GM23248 (cell line): Measurements from ENCODE around the gene MGAT5. TPM values are rescaled to one million over a fixed set of nuclear protein-coding genes. Genes with fewer than 3 reads are reported as not detected.

ENCODE experiments used
- DNase-seq: peaks from one replicate; pipeline ENCODE4 v3.0.0-alpha.2; 2015
- H2AFZ ChIP-seq: fragments of 200-600 bp; sonication (generic); 2 replicates; pipeline ENCODE4 v1.6.1; 2016; ENCODE audit warnings: antibody characterized with exemption
- H3F3A ChIP-seq: fragments of 200-600 bp; sonication (generic); 2 replicates; pipeline ENCODE4 v1.6.1; 2016; ENCODE audit warnings: mild to moderate bottlenecking, antibody characterized with exemption, mixed run types; ENCODE audit not compliant: insufficient read depth
- H3K27ac ChIP-seq: fragments of 200-600 bp; sonication (generic); 2 replicates; pipeline ENCODE4 v1.5.1; 2016; ENCODE audit warnings: mild to moderate bottlenecking
- H3K27me3 ChIP-seq: fragments of 200-600 bp; sonication (generic); replicated peaks from 2 replicates; pipeline ENCODE4 v1.6.1; 2016; ENCODE audit warnings: mild to moderate bottlenecking; ENCODE audit not compliant: insufficient read depth
- H3K36me3 ChIP-seq: fragments of 200-600 bp; sonication (generic); 2 replicates; pipeline ENCODE4 v1.6.1; 2016; ENCODE audit warnings: low read depth, mild to moderate bottlenecking
- H3K4me1 ChIP-seq: fragments of 200-600 bp; sonication (generic); 2 replicates; pipeline ENCODE4 v1.6.1; 2016; ENCODE audit warnings: mild to moderate bottlenecking; ENCODE audit not compliant: insufficient read depth
- H3K4me2 ChIP-seq: fragments of 200-600 bp; sonication (generic); one replicate; pipeline ENCODE4 v1.6.1; 2016; ENCODE audit warnings: mild to moderate bottlenecking; ENCODE audit not compliant: unreplicated experiment
- H3K4me3 ChIP-seq: fragments of 200-600 bp; sonication (generic); 2 replicates; pipeline ENCODE4 v1.5.1; 2016; ENCODE audit warnings: mild to moderate bottlenecking
- H3K79me2 ChIP-seq: fragments of 200-600 bp; sonication (generic); 2 replicates; pipeline ENCODE4 v1.6.1; 2016; ENCODE audit warnings: mild to moderate bottlenecking; ENCODE audit not compliant: insufficient read depth
- H3K9ac ChIP-seq: fragments of 200-600 bp; sonication (generic); 2 replicates; pipeline ENCODE4 v1.6.1; 2016; ENCODE audit warnings: mild to moderate bottlenecking
- H3K9me2 ChIP-seq: fragments of 200-600 bp; sonication (generic); 2 replicates; pipeline ENCODE4 v1.6.1; 2016; ENCODE audit warnings: mixed run types, mild to moderate bottlenecking, moderate library complexity; ENCODE audit not compliant: insufficient read depth
- H3K9me3 ChIP-seq: fragments of 200-600 bp; sonication (generic); one replicate; pipeline ENCODE4 v1.6.1; 2017; ENCODE audit warnings: low read depth
- H4K20me1 ChIP-seq: fragments of 200-600 bp; sonication (generic); 2 replicates; pipeline ENCODE4 v1.6.0; 2016; ENCODE audit not compliant: insufficient read depth
- EZH2 ChIP-seq: fragments of 200-600 bp; sonication (generic); IDR thresholded peaks from 2 replicates; pipeline ENCODE4 v1.6.1; 2018; ENCODE audit warnings: antibody characterized with exemption, mild to moderate bottlenecking; ENCODE audit not compliant: insufficient read depth, poor library complexity, severe bottlenecking
- EZH2phosphoT487 ChIP-seq: fragments of 200-600 bp; sonication (generic); IDR thresholded peaks from 2 replicates; pipeline ENCODE4 v1.6.1; 2018; ENCODE audit warnings: antibody characterized with exemption, moderate library complexity, mild to moderate bottlenecking, low read depth; ENCODE audit not compliant: insufficient read depth
- WGBS, 2 experiments: methylation state at CpG; one replicate each; pipeline ENCODE4 v1.1.6; 2015 to 2017; ENCODE audit warnings: low lambda C conversion rate in 2 of 2, low coverage in 1 of 2; ENCODE audit errors: missing lambda C conversion rate in 2 of 2; 5-methylcytosine and 5-hydroxymethylcytosine counted together
- in situ Hi-C: fragments of 300-500 bp; cut with MboI; formaldehyde crosslinking; loops from 2 replicates; pipeline ENCODE4 v1.15.0; 2020
- polyA plus RNA-seq: library from polyadenylated mRNA; unstranded; fragments of >200 nt; fragmentation: Nextera tagmentation; extraction: Ambion mirVana; gene quantifications from 2 replicates; pipeline ENCODE4 v1.2.1, GENCODE V29; 2016
- total RNA-seq: library from RNA; depleted of rRNA; stranded (reverse); fragments of >200 nt; shearing (Covaris generic); gene quantifications from 2 replicates; pipeline ENCODE4 v1.2.3, GENCODE V29; 2014

MGAT5 gene
- total and polyA plus RNA-seq, 2 experiments from 2014 or later: 1.8 to 15.9 TPM

- Histone ChIP-seq H3K79me2 (no peaks in the 10 kb centered on the region), H3K4me1 (no peaks in the 10 kb centered on the region), H3K9ac (no peak overlapping the region), H3K27me3 (no peaks in the 10 kb centered on the region), H4K20me1 (no peaks in the 10 kb centered on the region), H3K4me3 (no peak overlapping the region), H3K4me2 (no peak overlapping the region), H3F3A (no peaks in the 10 kb centered on the region), H3K36me3 (no peaks in the 10 kb centered on the region), H3K27ac (no peak overlapping the region), H3K9me2 (no peaks in the 10 kb centered on the region), H3K9me3 (no peaks in the 10 kb centered on the region), H2AFZ (no peak overlapping the region)
- no peak for TF ChIP-seq EZH2
- no peak for TF ChIP-seq EZH2phosphoT487
- 94 to 95% methylated on average over 1 of the region's 1 CpG for WGBS, 2 experiments
- DNase-seq: no peak
- in situ Hi-C loops: no loop called here
Measured at GRCh38 chr2:134362740-134363139, 108.9 kb downstream of the MGAT5 start.

DNA sequence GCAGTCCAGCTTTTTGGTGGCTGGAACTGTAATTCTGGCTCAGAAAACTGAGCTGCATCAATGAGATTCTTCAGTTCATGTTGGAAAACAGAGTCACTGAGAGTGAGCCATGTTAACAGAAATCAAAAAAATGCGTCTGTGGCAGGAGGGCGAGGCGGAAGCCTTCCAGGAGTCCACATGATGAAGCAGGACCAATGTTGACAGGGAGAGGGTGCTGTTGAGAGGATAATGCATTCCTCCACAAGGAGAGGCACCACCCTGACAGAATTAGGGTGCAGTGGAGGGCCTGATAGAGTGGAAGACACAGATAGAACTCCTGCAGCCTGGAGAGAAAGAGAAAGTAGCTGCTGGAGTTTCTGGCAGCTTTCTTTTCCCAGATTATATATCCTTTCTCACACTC is 111.5 kb downstream of the MGAT5 start:
- H3K79me2 ChIP-seq: no peaks in the 10 kb centered on the region
- no peak for TF ChIP-seq EZH2
- TF ChIP-seq EZH2phosphoT487: no peak
- H3K4me1 ChIP-seq: no peaks in the 10 kb centered on the region
- in situ Hi-C loops: no loop called here
- no peak overlapping the region for H3K4me2 ChIP-seq
- H3K4me3 ChIP-seq: no peak overlapping the region
- no peaks in the 10 kb centered on the region for H3K27me3 ChIP-seq
- H3K9me2 ChIP-seq: no peaks in the 10 kb centered on the region
- no peak overlapping the region for H2AFZ ChIP-seq
- DNase-seq: peak; percentile 9
- no peaks in the 10 kb centered on the region for H4K20me1 ChIP-seq
- H3K27ac ChIP-seq: no peak overlapping the region
- no peak overlapping the region for H3K9ac ChIP-seq
- H3F3A ChIP-seq: peaks cover 6% of the 10 kb centered on the region; the same call in 1 of the 2 replicates
- H3K9me3 ChIP-seq: no peaks in the 10 kb centered on the region
- 91 to 98% methylated on average over 3 of the region's 3 CpGs for WGBS, 2 experiments
- no peaks in the 10 kb centered on the region for H3K36me3 ChIP-seq

GRCh38 chr2:134366359-134366758 is 112.5 kb downstream of the MGAT5 start:
- no peaks in the 10 kb centered on the region for H3K79me2 ChIP-seq
- H3K27me3 ChIP-seq: no peaks in the 10 kb centered on the region
- H3F3A ChIP-seq: peaks cover 6% of the 10 kb centered on the region; the same call in 1 of the 2 replicates
- H3K27ac ChIP-seq: no peak overlapping the region
- WGBS, 2 experiments: 96 to 97% methylated on average over 6 of the region's 6 CpGs
- peaks cover 7% of the 10 kb centered on the region for H3K4me1 ChIP-seq
- H3K36me3 ChIP-seq: no peaks in the 10 kb centered on the region
- H3K4me2 ChIP-seq: no peak overlapping the region
- H2AFZ ChIP-seq: no peak overlapping the region
- no peak overlapping the region for H3K4me3 ChIP-seq
- H3K9me3 ChIP-seq: no peaks in the 10 kb centered on the region
- TF ChIP-seq EZH2phosphoT487: no peak
- no peak for TF ChIP-seq EZH2
- no peaks in the 10 kb centered on the region for H3K9me2 ChIP-seq
- no peak overlapping the region for H3K9ac ChIP-seq
- DNase-seq: no peak
- no peaks in the 10 kb centered on the region for H4K20me1 ChIP-seq
- in situ Hi-C loops: no loop called here

DNA sequence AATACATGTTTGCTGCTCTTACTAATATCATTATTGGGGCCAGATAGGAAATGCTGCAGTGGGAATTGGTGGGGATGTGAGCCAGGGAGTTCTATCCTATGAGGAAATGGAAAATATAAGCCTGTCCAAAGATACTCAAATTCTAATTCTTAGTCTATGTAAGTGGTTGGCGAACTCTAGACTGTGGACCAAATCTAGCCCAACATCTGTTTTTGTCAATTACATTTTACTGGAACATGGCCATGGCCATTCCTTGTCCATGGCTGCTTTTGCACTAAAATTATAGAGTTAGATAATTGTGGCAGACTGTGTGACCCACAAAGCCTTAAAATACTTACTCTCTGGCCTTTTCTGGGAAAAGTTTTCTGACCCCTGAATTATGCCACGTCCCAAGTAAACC is 113.3 kb downstream of the MGAT5 start:
- no peaks in the 10 kb centered on the region for H3K9me3 ChIP-seq
- no peak overlapping the region for H2AFZ ChIP-seq
- no peaks in the 10 kb centered on the region for H4K20me1 ChIP-seq
- in situ Hi-C loops: no loop called here
- H3K4me2 ChIP-seq: no peak overlapping the region
- H3K79me2 ChIP-seq: no peaks in the 10 kb centered on the region
- H3F3A ChIP-seq: peaks cover 9% of the 10 kb centered on the region
- H3K4me1 ChIP-seq: peaks cover 13% of the 10 kb centered on the region
- H3K4me3 ChIP-seq: no peak overlapping the region
- DNase-seq: no peak
- H3K36me3 ChIP-seq: no peaks in the 10 kb centered on the region
- no peaks in the 10 kb centered on the region for H3K9me2 ChIP-seq
- WGBS, 2 experiments: 69 to 74% methylated on average over 2 of the region's 2 CpGs
- no peaks in the 10 kb centered on the region for H3K27me3 ChIP-seq
- no peak overlapping the region for H3K27ac ChIP-seq
- TF ChIP-seq EZH2phosphoT487: no peak
- TF ChIP-seq EZH2: no peak
- H3K9ac ChIP-seq: no peak overlapping the region
